AG04449 (cell line): ENCODE results near the gene WDR91.
"Not testable (repeated sequence)": the region's sequence is repeated elsewhere in the genome, so short reads cannot be mapped to it uniquely, and the experiment has no call there.

Experiments used
- CTCF ChIA-PET: fragments of 350-600 bp; formaldehyde crosslinking; extraction: SDS; loops from one replicate; lab custom pipeline; 2021; ENCODE audit warnings: antibody characterized with exemption; lab: Yijun Ruan, JAX
- POLR2A ChIA-PET: fragments of 400-600, 350-600 bp; formaldehyde crosslinking; extraction: SDS; loops from one replicate; lab custom pipeline; 2020; ENCODE audit warnings: antibody characterized with exemption, inconsistent platforms; lab: Yijun Ruan, JAX
- DNase-seq: peaks from one replicate; pipeline ENCODE4 v3.0.0-alpha.2; 2010; ENCODE audit warnings: low read depth, low spot score
- H3K4me3 ChIP-seq: 2 replicates; pipeline ENCODE4 v1.5.1; 2011; ENCODE audit warnings: low read depth, mild to moderate bottlenecking, control low read depth, low read length
- CTCF ChIP-seq: IDR thresholded peaks from one replicate; pipeline ENCODE4 v1.5.1; 2011; ENCODE audit warnings: mild to moderate bottlenecking, moderate library complexity, low read length, control low read depth, inconsistent platforms; ENCODE audit not compliant: insufficient read depth; ENCODE audit errors: missing control alignments

Gene WDR91

GRCh38 chr7:135170998-135171481, 40.3 kb downstream of the WDR91 start:
- not testable (repeated sequence) for DNase-seq
- H3K4me3 ChIP-seq: peak overlapping the region; percentile 73
- CTCF ChIA-PET: interaction anchor here (1.1 to 3.3 kb wide), 15 partner anchors 9 to 542 kb away, joined by 3 to 29 read pairs (median 5); partner anchors contain the start of genes AGBL3 and WDR91
- POLR2A ChIA-PET: interaction anchor here (0.7 to 1.2 kb wide), 4 partner anchors 10 to 481 kb away, joined by 3 read pairs; partner anchors contain the start of gene AGBL3

- peak; percentile 46 for DNase-seq
- peak within 1 kb of the TSS; percentile 73 for H3K4me3 ChIP-seq
- peak; percentile 91 for TF ChIP-seq CTCF
- ChIA-PET POLR2A (interaction anchor here (0.7 to 1.2 kb wide), 4 partner anchors 10 to 480 kb away, joined by 3 read pairs; partner anchors contain the start of gene AGBL3), CTCF (interaction anchor here (1.1 to 3.3 kb wide), 19 partner anchors 8 to 738 kb away, joined by 3 to 29 read pairs (median 5); partner anchors contain the start of genes AGBL3 and WDR91)
These were observed 40.9 kb downstream of the WDR91 start, which contains the start of gene CYREN for GRCh38 chr7:135170274-135170997. Gene CYREN (minus strand): TSS chr7:135170707. CDS start chr7:135168922, 1,785 bp downstream.

GRCh38 chr7:135169964-135170273, 41.4 kb downstream of the WDR91 start:
- peak overlapping the region; percentile 73 for H3K4me3 ChIP-seq
- ChIA-PET CTCF (interaction anchor here (1.2 to 3.3 kb wide), 8 partner anchors 10 to 737 kb away, joined by 3 to 29 read pairs (median 6); partner anchors contain the start of gene WDR91), POLR2A (interaction anchor here (0.6 kb wide), 1 partner anchor 184 kb away, joined by 3 read pairs; the partner anchor contains the start of gene AGBL3)
- no peak for TF ChIP-seq CTCF
- no peak for DNase-seq

- TF ChIP-seq CTCF: peak; percentile 40
- POLR2A ChIA-PET: interaction anchor here (0.6 kb wide), 1 partner anchor 183 kb away, joined by 3 read pairs; the partner anchor contains the start of gene AGBL3
- no peak for DNase-seq
- CTCF ChIA-PET: interaction anchor here (0.6 to 3.3 kb wide), 8 partner anchors 10 to 737 kb away, joined by 3 to 29 read pairs (median 4); no protein-coding TSS in a partner anchor
- peak overlapping the region; percentile 73 for H3K4me3 ChIP-seq
These were observed 42.0 kb downstream of the WDR91 start for GRCh38 chr7:135169141-135169963.

- ChIA-PET POLR2A (no interaction called here), CTCF (interaction anchor here (0.6 to 3.3 kb wide), 5 partner anchors 9 to 479 kb away, joined by 3 to 29 read pairs (median 6); no protein-coding TSS in a partner anchor)
- TF ChIP-seq CTCF: no peak
- peak overlapping the region; percentile 73 for H3K4me3 ChIP-seq
- no peak for DNase-seq
These were observed 42.7 kb downstream of the WDR91 start for GRCh38 chr7:135168489-135169140.

GRCh38 chr7:135168001-135168400, 43.3 kb downstream of the WDR91 start:
- POLR2A ChIA-PET: no interaction called here
- DNase-seq: no peak
- H3K4me3 ChIP-seq: no peak overlapping the region
- TF ChIP-seq CTCF: no peak
- CTCF ChIA-PET: interaction anchor here (2.3 kb wide), 1 partner anchor 8 kb away, joined by 19 read pairs; no protein-coding TSS in a partner anchor
